SK-N-SH (cell line): ENCODE results near the gene PLA2G4C. TPM values are rescaled to one million over a fixed set of nuclear protein-coding genes. Genes with fewer than 3 reads are reported as not detected.

ENCODE experiments used
- CTCF ChIA-PET: fragments of 300-600, 350-600 bp; formaldehyde crosslinking; extraction: SDS; loops from one replicate; lab custom pipeline; 2021; lab: Yijun Ruan, JAX
- POLR2A ChIA-PET: fragments of 350-600 bp; sonication (Branson Sonifier 250); formaldehyde crosslinking; extraction: SDS; loops from one replicate; lab custom pipeline; 2020; ENCODE audit warnings: antibody characterized with exemption, inconsistent platforms; lab: Yijun Ruan, JAX
- DNase-seq: peaks from one replicate; pipeline ENCODE4 v3.0.0; 2012
- H2AFZ ChIP-seq: fragments of 200-600 bp; sonication (generic); 2 replicates; pipeline ENCODE4 v1.8.1; 2016; ENCODE audit warnings: antibody characterized with exemption, mild to moderate bottlenecking, low read depth
- H3F3A ChIP-seq: fragments of 200-600 bp; sonication (generic); replicated peaks from 2 replicates; pipeline ENCODE3; 2016; ENCODE audit warnings: antibody characterized with exemption, mild to moderate bottlenecking; ENCODE audit not compliant: insufficient read depth
- H3K27ac ChIP-seq, 2 experiments: fragments of 200-500 bp in 1 of 2; fragments of 200-600 bp in 1 of 2; sonication (Bioruptor generic) in 1 of 2; sonication (generic), shearing (Covaris generic) in 1 of 2; 2 replicates each; pipeline versions ENCODE4 v1.5.1 to v1.6.1; 2014 to 2016; ENCODE audit warnings: low read depth in 2 of 2, inconsistent platforms in 1 of 2, low read length in 1 of 2, mild to moderate bottlenecking in 1 of 2, mixed read lengths in 1 of 2
- H3K27me3 ChIP-seq: fragments of 200-600 bp; sonication (generic), shearing (Covaris generic); 2 replicates; pipeline ENCODE4 v1.6.1; 2016; ENCODE audit warnings: mixed run types; ENCODE audit not compliant: insufficient read depth
- H3K36me3 ChIP-seq, 2 experiments: fragments of 200-500 bp in 1 of 2; fragments of 200-600 bp in 1 of 2; sonication (Bioruptor generic) in 1 of 2; sonication (generic) in 1 of 2; replicated peaks in 1 of 2; 2 replicates each; pipeline versions ENCODE3 to v1.5.1; 2014 to 2016; ENCODE audit warnings: low read length in 1 of 2, mild to moderate bottlenecking in 1 of 2; ENCODE audit not compliant: insufficient read depth in 2 of 2, control insufficient read depth in 1 of 2
- H3K4me1 ChIP-seq, 2 experiments: fragments of 200-500 bp in 1 of 2; fragments of 200-600 bp in 1 of 2; sonication (Bioruptor generic) in 1 of 2; sonication (generic), shearing (Covaris generic) in 1 of 2; 2 replicates each; pipeline versions ENCODE4 v1.5.1 to v1.6.1; 2014 to 2016; ENCODE audit warnings: low read depth in 1 of 2, low read length in 1 of 2, mixed run types in 1 of 2; ENCODE audit not compliant: insufficient read depth in 2 of 2, control insufficient read depth in 1 of 2
- H3K4me2 ChIP-seq: fragments of 200-600 bp; sonication (generic), shearing (Covaris generic); 2 replicates; pipeline ENCODE4 v1.6.1; 2017; ENCODE audit warnings: mixed run types
- H3K4me3 ChIP-seq, 2 experiments: fragments of 200-500 bp in 1 of 2; fragments of 200-600 bp in 1 of 2; sonication (Bioruptor generic) in 1 of 2; sonication (generic), shearing (Covaris generic) in 1 of 2; 2 replicates each; pipeline versions ENCODE4 v1.5.1 to v1.8.1; 2014 to 2016; ENCODE audit warnings: low read depth in 2 of 2, inconsistent platforms in 1 of 2, low read length in 1 of 2, mild to moderate bottlenecking in 1 of 2, mixed read lengths in 1 of 2, moderate library complexity in 1 of 2
- H3K79me2 ChIP-seq: fragments of 200-600 bp; sonication (generic); 2 replicates; pipeline ENCODE4 v1.8.1; 2017; ENCODE audit warnings: mild to moderate bottlenecking; ENCODE audit not compliant: insufficient read depth
- H3K9ac ChIP-seq: fragments of 200-600 bp; sonication (generic); 2 replicates; pipeline ENCODE4 v1.6.1; 2017; ENCODE audit warnings: mixed run types
- H3K9me2 ChIP-seq: fragments of 200-600 bp; sonication (generic); 2 replicates; pipeline ENCODE4 v1.6.1; 2017; ENCODE audit warnings: mixed run types
- H3K9me3 ChIP-seq: fragments of 200-600 bp; sonication (generic); 2 replicates; pipeline ENCODE4 v1.6.1; 2017; ENCODE audit warnings: mixed run types, mild to moderate bottlenecking, moderate library complexity
- H4K20me1 ChIP-seq: fragments of 200-600 bp; sonication (generic); 2 replicates; pipeline ENCODE4 v1.6.1; 2017; ENCODE audit warnings: mild to moderate bottlenecking, mixed run types; ENCODE audit not compliant: insufficient read depth
- CHD2 ChIP-seq: fragments of 150-350 bp; IDR thresholded peaks from 2 replicates; pipeline ENCODE4 v1.6.1; 2018; ENCODE audit warnings: low read length; ENCODE audit not compliant: partially characterized antibody
- ELF1 ChIP-seq: IDR thresholded peaks from 2 replicates; pipeline ENCODE4 v1.4.0; 2012
- EP300 ChIP-seq, 2 experiments: IDR thresholded peaks; 2 replicates each; pipeline versions ENCODE4 v1.4.0 to v1.6.1; 2012; ENCODE audit warnings: borderline replicate concordance in 1 of 2, low read depth in 1 of 2, low read length in 1 of 2
- FOXJ3 ChIP-seq: sonication (generic); formaldehyde crosslinking; IDR thresholded peaks from 2 replicates; pipeline ENCODE4 v1.5.1; 2020; ENCODE audit warnings: mild to moderate bottlenecking, missing genetic modification reagents
- GABPA ChIP-seq: IDR thresholded peaks from 2 replicates; pipeline ENCODE4 v1.4.0; 2012; ENCODE audit warnings: low read depth, mild to moderate bottlenecking
- NFIC ChIP-seq: IDR thresholded peaks from 2 replicates; pipeline ENCODE4 v1.4.0; 2012; ENCODE audit warnings: borderline replicate concordance
- POLR2AphosphoS5 ChIP-seq: IDR thresholded peaks from 2 replicates; pipeline ENCODE4 v1.6.1; 2012; ENCODE audit warnings: low read depth, low read length
- RCOR1 ChIP-seq: fragments of 150-350 bp; IDR thresholded peaks from 2 replicates; pipeline ENCODE4 v1.6.1; 2017; ENCODE audit warnings: antibody characterized with exemption, low read length
- RFX5 ChIP-seq: IDR thresholded peaks from 2 replicates; pipeline ENCODE4 v1.6.1; 2012; ENCODE audit warnings: mild to moderate bottlenecking, improper control_type of control experiment, low read length
- SMC3 ChIP-seq: IDR thresholded peaks from 2 replicates; pipeline ENCODE4 v1.6.1; 2012; ENCODE audit warnings: low read depth, low read length, improper control_type of control experiment
- YY1 ChIP-seq: IDR thresholded peaks from 2 replicates; pipeline ENCODE4 v1.4.0; 2012; ENCODE audit warnings: low read depth, mild to moderate bottlenecking
- WGBS: methylation state at CpG from one replicate; pipeline ENCODE4 v1.1.6; 2017; ENCODE audit warnings: low lambda C conversion rate; 5-methylcytosine and 5-hydroxymethylcytosine counted together
- polyA plus RNA-seq, 3 experiments: library from polyadenylated mRNA; depleted of rRNA; stranded (reverse); fragments of >200 nt; gene quantifications; 2 replicates each; pipeline ENCODE4 v1.2.3, GENCODE V29; 2012
- TF ChIP-seq, protein P1 (sequence below): IDR thresholded peaks from 2 replicates; pipeline ENCODE4; 2012
- TF ChIP-seq, protein P2 (sequence below): fragments of 200-600 bp; sonication (generic); IDR thresholded peaks from 2 replicates; pipeline ENCODE4 v1.6.1; 2017; ENCODE audit warnings: antibody characterized with exemption, mild to moderate bottlenecking, moderate library complexity
- TF ChIP-seq, protein P3 (sequence below): IDR thresholded peaks from 2 replicates; pipeline ENCODE4 v1.4.0; 2012; ENCODE audit warnings: low read depth, borderline replicate concordance

PLA2G4C gene
- polyA plus RNA-seq, 1 of the 3 experiments (the other 2 are of a cell fraction) = 6.1 TPM

DNA sequence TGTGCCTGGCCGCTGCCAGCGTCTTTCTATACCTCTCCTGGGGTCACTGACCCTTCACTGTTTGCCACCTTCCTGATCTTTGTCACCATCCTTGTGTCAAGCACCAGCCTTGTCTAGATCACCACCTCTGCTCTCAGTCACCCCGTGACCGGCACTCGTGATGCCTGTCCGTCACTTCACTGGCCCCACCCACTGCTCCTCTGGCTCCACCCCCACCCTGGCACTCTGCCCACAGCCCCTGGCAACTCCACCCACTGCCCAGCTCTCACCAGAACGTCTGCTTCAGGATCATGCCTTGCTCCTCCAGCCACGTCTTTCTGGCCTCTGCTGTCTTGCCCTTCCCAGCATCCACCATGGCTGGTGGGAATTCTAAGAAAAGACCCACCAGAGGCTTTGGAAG, 24.8 kb upstream of the PLA2G4C start:
- Histone ChIP-seq H3K27me3 (no peaks in the 10 kb centered on the region), H4K20me1 (no peaks in the 10 kb centered on the region), H3K9me2 (no peaks in the 10 kb centered on the region), H3K9me3 (no peaks in the 10 kb centered on the region), H3K79me2 (no peaks in the 10 kb centered on the region), H3F3A (no peaks in the 10 kb centered on the region), H3K4me2 (no peak overlapping the region), H3K27ac (no peak overlapping the region), H3K36me3 (peaks cover 0 to 5% of the 10 kb centered on the region in 2 experiments), H3K9ac (no peak overlapping the region), H3K4me1 (peaks cover 0 to 2% of the 10 kb centered on the region in 2 experiments; a peak in 1 of 4 replicates), H3K4me3 (no peak overlapping the region), H2AFZ (no peak overlapping the region)
- WGBS = 81% methylated on average over 7 of the region's 8 CpGs
- no peak for TF ChIP-seq RCOR1
- TF ChIP-seq, protein P1, sequence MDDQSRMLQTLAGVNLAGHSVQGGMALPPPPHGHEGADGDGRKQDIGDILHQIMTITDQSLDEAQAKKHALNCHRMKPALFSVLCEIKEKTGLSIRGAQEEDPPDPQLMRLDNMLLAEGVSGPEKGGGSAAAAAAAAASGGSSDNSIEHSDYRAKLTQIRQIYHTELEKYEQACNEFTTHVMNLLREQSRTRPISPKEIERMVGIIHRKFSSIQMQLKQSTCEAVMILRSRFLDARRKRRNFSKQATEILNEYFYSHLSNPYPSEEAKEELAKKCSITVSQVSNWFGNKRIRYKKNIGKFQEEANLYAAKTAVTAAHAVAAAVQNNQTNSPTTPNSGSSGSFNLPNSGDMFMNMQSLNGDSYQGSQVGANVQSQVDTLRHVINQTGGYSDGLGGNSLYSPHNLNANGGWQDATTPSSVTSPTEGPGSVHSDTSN = peak; percentile 62
- ChIA-PET CTCF (interaction anchor here (1.5 kb wide), 1 partner anchor 17 kb away, joined by 3 read pairs; no protein-coding TSS in a partner anchor), POLR2A (no interaction called here)
- DNase-seq = peak; percentile 87

DNA sequence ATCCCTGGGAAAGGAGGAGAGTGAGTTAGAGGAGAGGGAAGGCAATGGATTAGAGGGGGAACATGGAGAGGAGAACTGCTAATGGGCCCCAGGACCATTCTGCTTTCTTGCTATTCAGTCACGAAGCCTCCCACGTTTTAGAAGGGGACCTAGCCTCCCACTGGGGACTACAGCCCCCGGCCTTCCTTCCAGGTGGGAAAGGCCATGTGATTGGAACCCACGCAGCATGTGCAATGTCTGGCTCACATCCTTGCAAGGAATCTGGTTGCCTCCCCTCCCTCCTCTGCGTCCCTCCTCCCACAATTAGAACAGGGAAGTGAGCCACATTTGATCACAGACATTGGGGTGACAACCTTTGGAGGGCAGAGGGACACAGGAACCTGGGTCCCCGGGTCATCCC, 22.5 kb upstream of the PLA2G4C start:
- no peaks in the 10 kb centered on the region for H3K79me2 ChIP-seq

More for the DNA sequence above, 22.5 kb upstream of the PLA2G4C start:
- no peak for TF ChIP-seq POLR2AphosphoS5
- no peak for TF ChIP-seq SMC3
- TF ChIP-seq GABPA = no peak
- no peak for TF ChIP-seq EP300 (IDR thresholded peaks at IDR 0.05; ENCODE audit: borderline replicate concordance in 1 of 2, low read depth in 1 of 2, low read length in 1 of 2)
- TF ChIP-seq, protein P2, sequence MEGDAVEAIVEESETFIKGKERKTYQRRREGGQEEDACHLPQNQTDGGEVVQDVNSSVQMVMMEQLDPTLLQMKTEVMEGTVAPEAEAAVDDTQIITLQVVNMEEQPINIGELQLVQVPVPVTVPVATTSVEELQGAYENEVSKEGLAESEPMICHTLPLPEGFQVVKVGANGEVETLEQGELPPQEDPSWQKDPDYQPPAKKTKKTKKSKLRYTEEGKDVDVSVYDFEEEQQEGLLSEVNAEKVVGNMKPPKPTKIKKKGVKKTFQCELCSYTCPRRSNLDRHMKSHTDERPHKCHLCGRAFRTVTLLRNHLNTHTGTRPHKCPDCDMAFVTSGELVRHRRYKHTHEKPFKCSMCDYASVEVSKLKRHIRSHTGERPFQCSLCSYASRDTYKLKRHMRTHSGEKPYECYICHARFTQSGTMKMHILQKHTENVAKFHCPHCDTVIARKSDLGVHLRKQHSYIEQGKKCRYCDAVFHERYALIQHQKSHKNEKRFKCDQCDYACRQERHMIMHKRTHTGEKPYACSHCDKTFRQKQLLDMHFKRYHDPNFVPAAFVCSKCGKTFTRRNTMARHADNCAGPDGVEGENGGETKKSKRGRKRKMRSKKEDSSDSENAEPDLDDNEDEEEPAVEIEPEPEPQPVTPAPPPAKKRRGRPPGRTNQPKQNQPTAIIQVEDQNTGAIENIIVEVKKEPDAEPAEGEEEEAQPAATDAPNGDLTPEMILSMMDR = no peak
- no peak for TF ChIP-seq NFIC
- TF ChIP-seq CHD2 = no peak
- no peak for TF ChIP-seq FOXJ3 (CRISPR knock-in tag)
- no peak for TF ChIP-seq RFX5
- TF ChIP-seq, protein P3, sequence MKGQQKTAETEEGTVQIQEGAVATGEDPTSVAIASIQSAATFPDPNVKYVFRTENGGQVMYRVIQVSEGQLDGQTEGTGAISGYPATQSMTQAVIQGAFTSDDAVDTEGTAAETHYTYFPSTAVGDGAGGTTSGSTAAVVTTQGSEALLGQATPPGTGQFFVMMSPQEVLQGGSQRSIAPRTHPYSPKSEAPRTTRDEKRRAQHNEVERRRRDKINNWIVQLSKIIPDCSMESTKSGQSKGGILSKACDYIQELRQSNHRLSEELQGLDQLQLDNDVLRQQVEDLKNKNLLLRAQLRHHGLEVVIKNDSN = no peak
- no peak for TF ChIP-seq ELF1
- TF ChIP-seq RCOR1 = no peak
- TF ChIP-seq YY1 = no peak
- Histone ChIP-seq H3K27me3 (no peaks in the 10 kb centered on the region), H3K4me2 (no peak overlapping the region), H2AFZ (no peak overlapping the region), H3K4me3 (no peak overlapping the region), H3K9ac (no peak overlapping the region), H3K4me1 (peaks cover 0 to 2% of the 10 kb centered on the region in 2 experiments; a peak in 1 of 4 replicates), H3F3A (no peaks in the 10 kb centered on the region), H3K36me3 (peaks cover 0 to 5% of the 10 kb centered on the region in 2 experiments), H3K27ac (no peak overlapping the region), H4K20me1 (no peaks in the 10 kb centered on the region), H3K9me3 (no peaks in the 10 kb centered on the region), H3K9me2 (no peaks in the 10 kb centered on the region)
- ChIA-PET CTCF (interaction anchor here (1.0 kb wide), 1 partner anchor 20 kb away, joined by 4 read pairs; no protein-coding TSS in a partner anchor), POLR2A (no interaction called here)
- 83% methylated on average over 6 of the region's 6 CpGs for WGBS
- DNase-seq = no peak
